NCI-H2081 (cell line): ENCODE data around the gene KCND3.

ENCODE experiments used
- DNase-seq, 2 experiments: peaks; one replicate each; lab custom pipeline; 2025; lab: John Stamatoyannopoulos, UW

Gene KCND3

GRCh38 chr1:111778066-111778465, 211.4 kb downstream of the KCND3 start:
- no peak for DNase-seq

- DNase-seq = no peak
Observed at GRCh38 chr1:111777301-111777700, 212.2 kb downstream of the KCND3 start.

- no peak for DNase-seq
Observed at GRCh38 chr1:111776861-111777260, 212.6 kb downstream of the KCND3 start.

- no peak for DNase-seq
Observed at GRCh38 chr1:111776391-111776790, 213.1 kb downstream of the KCND3 start.

GRCh38 chr1:111775966-111776365, 213.5 kb downstream of the KCND3 start:
- no peak for DNase-seq

- no peak for DNase-seq
Observed at GRCh38 chr1:111770916-111771315, 218.6 kb downstream of the KCND3 start.

- peak; percentile 22 to 46 for DNase-seq
Observed at GRCh38 chr1:111769517-111770146, 219.8 kb downstream of the KCND3 start.

GRCh38 chr1:111768625-111769024, 220.8 kb downstream of the KCND3 start:
- DNase-seq = no peak

GRCh38 chr1:111768023-111768422, 221.4 kb downstream of the KCND3 start:
- no peak for DNase-seq

- no peak for DNase-seq
Observed at GRCh38 chr1:111762332-111762731, 227.1 kb downstream of the KCND3 start.

GRCh38 chr1:111761717-111762116, 227.8 kb downstream of the KCND3 start:
- no peak for DNase-seq

GRCh38 chr1:111758373-111758772, 231.1 kb downstream of the KCND3 start:
- DNase-seq = no peak

- DNase-seq = no peak
Observed at GRCh38 chr1:111756124-111756513, 233.3 kb downstream of the KCND3 start.

- DNase-seq = peak; percentile 77 to 85
Observed at GRCh38 chr1:111755331-111756123, 233.9 kb downstream of the KCND3 start, which contains the start of gene DDX20. Gene DDX20 (plus strand): TSS chr1:111755901. CDS start chr1:111755925, 24 bp downstream.

- peak; percentile 6 to 55 for DNase-seq
Observed at GRCh38 chr1:111754984-111755330, 234.5 kb downstream of the KCND3 start.

- no peak for DNase-seq
Observed at GRCh38 chr1:111751906-111752575, 237.4 kb downstream of the KCND3 start.

- DNase-seq = no peak
Observed at GRCh38 chr1:111750856-111751255, 238.6 kb downstream of the KCND3 start.

- no peak for DNase-seq
Observed at GRCh38 chr1:111749628-111750027, 239.8 kb downstream of the KCND3 start.

- no peak for DNase-seq
Observed at GRCh38 chr1:111747947-111748346, 241.5 kb downstream of the KCND3 start.

- DNase-seq = peak; percentile 21 to 38
Observed at GRCh38 chr1:111747282-111747734, 242.2 kb downstream of the KCND3 start.

GRCh38 chr1:111746614-111746999, 242.9 kb downstream of the KCND3 start:
- no peak for DNase-seq

- no peak for DNase-seq
Observed at GRCh38 chr1:111745675-111746613, 243.5 kb downstream of the KCND3 start.
